Ureter (tissue), 1 donor: Measurements from ENCODE around the gene ANKRD30B. TPM values are rescaled to one million over a fixed set of nuclear protein-coding genes. Genes with fewer than 3 reads are reported as not detected.
"Not testable (repeated sequence)": the region's sequence is repeated elsewhere in the genome, so short reads cannot be mapped to it uniquely, and the experiment has no call there.

Experiments
- DNase-seq: peaks from one replicate; pipeline ENCODE4 v3.0.0-alpha.2; 2020; ENCODE audit warnings: low spot score
- total RNA-seq: library from RNA; stranded (reverse); gene quantifications from one replicate; pipeline ENCODE4 v1.2.4, GENCODE V29; 2023
- donor health status: DM: yes; HTN: yes; CAD: no.

Gene ANKRD30B
- not detected for total RNA-seq

- DNase-seq: no peak
Observed at GRCh38 chr18:14747513-14748474, at the start of gene ANKRD30B. Gene ANKRD30B, plus strand, starts transcription at chr18:14748172. Its CDS starts 248 bp downstream, at chr18:14748420.

- not testable (repeated sequence) for DNase-seq
Observed at GRCh38 chr18:14701286-14702040, 46.5 kb upstream of the ANKRD30B start.

- DNase-seq: not testable (repeated sequence)
Observed at GRCh38 chr18:14709761-14710160, 38.2 kb upstream of the ANKRD30B start.

- DNase-seq: not testable (repeated sequence)
Observed at GRCh38 chr18:14721569-14721968, 26.4 kb upstream of the ANKRD30B start.

- not testable (repeated sequence) for DNase-seq
Observed at GRCh38 chr18:14739056-14739455, 8.9 kb upstream of the ANKRD30B start.

GRCh38 chr18:14746897-14747296 lies 1.1 kb upstream of the ANKRD30B start:
- DNase-seq: no peak

GRCh38 chr18:14748496-14748895 lies 524 bp downstream of the ANKRD30B start:
- no peak for DNase-seq

GRCh38 chr18:14763566-14763965 lies 15.6 kb downstream of the ANKRD30B start:
- DNase-seq: not testable (repeated sequence)

GRCh38 chr18:14767474-14767873 lies 19.5 kb downstream of the ANKRD30B start:
- no peak for DNase-seq

GRCh38 chr18:14768241-14768640 lies 20.3 kb downstream of the ANKRD30B start:
- DNase-seq: no peak

GRCh38 chr18:14769381-14769780 lies 21.4 kb downstream of the ANKRD30B start:
- DNase-seq: no peak

- no peak for DNase-seq
Observed at GRCh38 chr18:14776801-14777200, 28.8 kb downstream of the ANKRD30B start.

- no peak for DNase-seq
Observed at GRCh38 chr18:14781671-14782070, 33.7 kb downstream of the ANKRD30B start.

GRCh38 chr18:14784133-14784532 lies 36.2 kb downstream of the ANKRD30B start:
- DNase-seq: no peak

- DNase-seq: not testable (repeated sequence)
Observed at GRCh38 chr18:14796876-14797275, 48.9 kb downstream of the ANKRD30B start.

- not testable (repeated sequence) for DNase-seq
Observed at GRCh38 chr18:14797969-14798764, 50.2 kb downstream of the ANKRD30B start.

GRCh38 chr18:14811081-14811480 lies 63.1 kb downstream of the ANKRD30B start:
- DNase-seq: not testable (repeated sequence)

GRCh38 chr18:14826972-14827632 lies 79.1 kb downstream of the ANKRD30B start:
- not testable (repeated sequence) for DNase-seq

GRCh38 chr18:14841607-14842006 lies 93.6 kb downstream of the ANKRD30B start:
- DNase-seq: not testable (repeated sequence)

- DNase-seq: not testable (repeated sequence)
Observed at GRCh38 chr18:14851533-14851932, 103.6 kb downstream of the ANKRD30B start.

GRCh38 chr18:14855634-14856033 lies 107.7 kb downstream of the ANKRD30B start:
- not testable (repeated sequence) for DNase-seq
